Activated naive CD8-positive, alpha-beta T cell (primary cell): ENCODE data around the gene GJD3.

Source experiments
- H3K27ac Mint-ChIP-seq: one replicate; pipeline ENCODE4 v1.8.0; 2021; ENCODE audit warnings: mixed read lengths
- H3K27me3 Mint-ChIP-seq: one replicate; pipeline ENCODE4 v1.8.0; 2021; ENCODE audit warnings: mixed read lengths
- H3K36me3 Mint-ChIP-seq: one replicate; pipeline ENCODE4 v1.8.0; 2021; ENCODE audit warnings: mixed read lengths
- H3K4me1 Mint-ChIP-seq: one replicate; pipeline ENCODE4 v1.8.0; 2021; ENCODE audit warnings: low read depth, mixed read lengths
- H3K4me3 Mint-ChIP-seq: one replicate; pipeline ENCODE4 v1.8.0; 2021; ENCODE audit warnings: mild to moderate bottlenecking, mixed read lengths
- H3K9me3 Mint-ChIP-seq: one replicate; pipeline ENCODE4 v1.8.0; 2021; ENCODE audit warnings: low read depth, mixed read lengths

GJD3 gene

GRCh38 chr17:40327735-40328385 lies 36.7 kb downstream of the GJD3 start:
- Mint-ChIP-seq H3K27ac (peak overlapping the region; percentile 92), H3K4me3 (peak overlapping the region; percentile 87), H3K9me3 (no peaks in the 10 kb centered on the region), H3K36me3 (peaks cover 13% of the 10 kb centered on the region), H3K27me3 (no peaks in the 10 kb centered on the region), H3K4me1 (peaks cover 80% of the 10 kb centered on the region)

- H3K4me3 Mint-ChIP-seq = peak overlapping the region; percentile 87
- peak overlapping the region; percentile 92 for H3K27ac Mint-ChIP-seq
- H3K4me1 Mint-ChIP-seq = peaks cover 80% of the 10 kb centered on the region
- peaks cover 9% of the 10 kb centered on the region for H3K36me3 Mint-ChIP-seq
- H3K9me3 Mint-ChIP-seq = no peaks in the 10 kb centered on the region
- no peaks in the 10 kb centered on the region for H3K27me3 Mint-ChIP-seq
These were observed 37.2 kb downstream of the GJD3 start for GRCh38 chr17:40327244-40327729.

- Mint-ChIP-seq H3K27ac (peak overlapping the region; percentile 92), H3K4me3 (peak overlapping the region; percentile 87), H3K9me3 (no peaks in the 10 kb centered on the region), H3K4me1 (peaks cover 84% of the 10 kb centered on the region), H3K36me3 (peaks cover 9% of the 10 kb centered on the region), H3K27me3 (no peaks in the 10 kb centered on the region)
These were observed 37.7 kb downstream of the GJD3 start for GRCh38 chr17:40326832-40327199.

GRCh38 chr17:40326014-40326831 lies 38.3 kb downstream of the GJD3 start:
- peaks cover 6% of the 10 kb centered on the region for H3K36me3 Mint-ChIP-seq
- peak overlapping the region; percentile 87 for H3K4me3 Mint-ChIP-seq
- no peaks in the 10 kb centered on the region for H3K27me3 Mint-ChIP-seq
- no peaks in the 10 kb centered on the region for H3K9me3 Mint-ChIP-seq
- peaks cover 84% of the 10 kb centered on the region for H3K4me1 Mint-ChIP-seq
- H3K27ac Mint-ChIP-seq = peak overlapping the region; percentile 92

- peak overlapping the region; percentile 92 for H3K27ac Mint-ChIP-seq
- no peaks in the 10 kb centered on the region for H3K27me3 Mint-ChIP-seq
- H3K4me3 Mint-ChIP-seq = peak overlapping the region; percentile 87
- peaks cover 82% of the 10 kb centered on the region for H3K4me1 Mint-ChIP-seq
- H3K9me3 Mint-ChIP-seq = no peaks in the 10 kb centered on the region
- peaks cover 5% of the 10 kb centered on the region for H3K36me3 Mint-ChIP-seq
These were observed 39.2 kb downstream of the GJD3 start for GRCh38 chr17:40325156-40326013.

- Mint-ChIP-seq H3K36me3 (peaks cover 5% of the 10 kb centered on the region), H3K27me3 (no peaks in the 10 kb centered on the region), H3K4me1 (peaks cover 77% of the 10 kb centered on the region), H3K4me3 (peak overlapping the region; percentile 99), H3K9me3 (no peaks in the 10 kb centered on the region), H3K27ac (peak overlapping the region; percentile 92)
These were observed 40.9 kb downstream of the GJD3 start for GRCh38 chr17:40323391-40324381.

GRCh38 chr17:40322358-40323315 lies 41.9 kb downstream of the GJD3 start:
- peak overlapping the region; percentile 99 for H3K4me3 Mint-ChIP-seq
- no peaks in the 10 kb centered on the region for H3K9me3 Mint-ChIP-seq
- H3K27ac Mint-ChIP-seq = peak overlapping the region; percentile 92
- H3K36me3 Mint-ChIP-seq = no peaks in the 10 kb centered on the region
- H3K4me1 Mint-ChIP-seq = peaks cover 70% of the 10 kb centered on the region
- no peaks in the 10 kb centered on the region for H3K27me3 Mint-ChIP-seq

- Mint-ChIP-seq H3K4me3 (peak overlapping the region; percentile 99), H3K27ac (peak overlapping the region; percentile 92), H3K9me3 (no peaks in the 10 kb centered on the region), H3K4me1 (peaks cover 70% of the 10 kb centered on the region), H3K36me3 (no peaks in the 10 kb centered on the region), H3K27me3 (no peaks in the 10 kb centered on the region)
These were observed 42.6 kb downstream of the GJD3 start for GRCh38 chr17:40321961-40322357.

GRCh38 chr17:40321524-40321929 lies 43.0 kb downstream of the GJD3 start:
- no peaks in the 10 kb centered on the region for H3K27me3 Mint-ChIP-seq

GRCh38 chr17:40320756-40321523 lies 43.6 kb downstream of the GJD3 start:
- peaks cover 67% of the 10 kb centered on the region for H3K4me1 Mint-ChIP-seq
- no peaks in the 10 kb centered on the region for H3K27me3 Mint-ChIP-seq
- peak overlapping the region; percentile 95 for H3K27ac Mint-ChIP-seq
- peak overlapping the region; percentile 99 for H3K4me3 Mint-ChIP-seq
- no peaks in the 10 kb centered on the region for H3K9me3 Mint-ChIP-seq
- H3K36me3 Mint-ChIP-seq = no peaks in the 10 kb centered on the region

More at GRCh38 chr17:40321524-40321929, 43.0 kb downstream of the GJD3 start:
- no peaks in the 10 kb centered on the region for H3K9me3 Mint-ChIP-seq
- H3K4me1 Mint-ChIP-seq = peaks cover 67% of the 10 kb centered on the region
- peak overlapping the region; percentile 99 for H3K4me3 Mint-ChIP-seq
- H3K27ac Mint-ChIP-seq = peak overlapping the region; percentile 92
- no peaks in the 10 kb centered on the region for H3K36me3 Mint-ChIP-seq

- peak overlapping the region; percentile 99 for H3K4me3 Mint-ChIP-seq
- H3K36me3 Mint-ChIP-seq = no peaks in the 10 kb centered on the region
- peaks cover 68% of the 10 kb centered on the region for H3K4me1 Mint-ChIP-seq
- H3K27ac Mint-ChIP-seq = peak overlapping the region; percentile 95
- no peaks in the 10 kb centered on the region for H3K9me3 Mint-ChIP-seq
- no peaks in the 10 kb centered on the region for H3K27me3 Mint-ChIP-seq
These were observed 44.6 kb downstream of the GJD3 start for GRCh38 chr17:40319651-40320540.
